ENCODE measurements around the gene HLCS. TPM values are rescaled to one million over a fixed set of nuclear protein-coding genes. Genes with fewer than 3 reads are reported as not detected.

Gene HLCS
- total RNA-seq, 1 donor from 2014 or later = 10.3 TPM

- no peaks in the 10 kb centered on the region for H3K27me3 ChIP-seq
- intact Hi-C loops (cut with DNase I) = no loop called here
- H3K4me1 ChIP-seq = no peaks in the 10 kb centered on the region
- DNase-seq (ENCODE audit: extremely low spot score in 2 of 2) = no peak
- no peak overlapping the region for H3K27ac ChIP-seq
- no peaks in the 10 kb centered on the region for H3K9me3 ChIP-seq
- TF ChIP-seq POLR2A (IDR thresholded peaks at IDR 0.05) = no peak
- TF ChIP-seq POLR2AphosphoS5 (IDR thresholded peaks at IDR 0.05; ENCODE audit: insufficient read depth in 1 of 2, low read depth in 1 of 2) = no peak
- no peak for TF ChIP-seq CTCF (IDR thresholded peaks at IDR 0.05)
- no peak overlapping the region for H3K4me3 ChIP-seq
- H3K36me3 ChIP-seq = peaks cover 0 to 8% of the 10 kb centered on the region in 2 donors
Observed at GRCh38 chr21:36946949-36947356, 19.5 kb downstream of the HLCS start.

- no peaks in the 10 kb centered on the region for H3K4me1 ChIP-seq
- no peak for TF ChIP-seq POLR2A (IDR thresholded peaks at IDR 0.05)
- TF ChIP-seq CTCF (IDR thresholded peaks at IDR 0.05) = no peak
- TF ChIP-seq POLR2AphosphoS5 (IDR thresholded peaks at IDR 0.05; ENCODE audit: insufficient read depth in 1 of 2, low read depth in 1 of 2) = no peak
- DNase-seq (ENCODE audit: extremely low spot score in 2 of 2) = no peak
- H3K27ac ChIP-seq = no peak overlapping the region
- no peak overlapping the region for H3K4me3 ChIP-seq
- no peaks in the 10 kb centered on the region for H3K9me3 ChIP-seq
- H3K36me3 ChIP-seq = peaks cover 0 to 4% of the 10 kb centered on the region in 2 donors
- intact Hi-C loops (cut with DNase I) = no loop called here
- no peaks in the 10 kb centered on the region for H3K27me3 ChIP-seq
Observed at GRCh38 chr21:36945496-36946138, 20.9 kb downstream of the HLCS start.

DNA sequence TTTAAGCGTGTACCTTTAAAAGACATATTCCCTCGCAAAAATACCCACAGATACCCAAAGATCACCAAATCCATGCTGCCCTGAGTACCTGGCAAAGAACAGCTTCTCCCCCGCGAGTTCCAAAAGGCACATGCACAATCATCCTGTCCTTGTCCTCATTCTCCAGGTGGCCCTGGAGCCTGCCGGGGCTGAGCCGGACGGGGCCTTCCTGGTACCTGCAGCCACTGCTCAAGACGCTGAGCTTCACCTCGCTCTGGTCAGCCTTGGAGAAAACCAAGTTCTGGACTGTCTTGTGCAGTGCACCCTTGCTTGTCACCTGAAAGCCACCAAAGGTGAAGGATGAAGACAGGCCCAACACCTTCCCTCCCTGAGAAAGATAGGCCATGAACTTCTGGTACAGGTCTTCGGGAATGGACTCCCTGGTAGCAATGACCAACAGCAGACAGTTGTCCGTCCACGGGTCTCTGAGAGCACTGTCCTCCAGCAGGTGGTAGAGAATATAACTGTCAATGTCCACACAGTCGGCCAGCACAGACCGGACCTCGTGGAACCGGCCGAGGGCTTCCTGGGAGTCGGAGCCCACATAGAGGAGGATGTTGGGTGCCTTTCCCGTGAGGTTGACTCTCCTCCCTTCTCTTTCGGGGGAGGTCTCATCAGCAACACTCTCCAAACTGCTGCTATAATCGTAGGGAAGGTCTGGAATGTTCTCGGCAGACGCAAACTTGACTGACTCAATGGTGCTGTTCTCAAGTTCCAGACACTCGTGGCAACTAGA lies 29.9 kb downstream of the HLCS start:
- Histone ChIP-seq H3K27me3 (no peaks in the 10 kb centered on the region), H3K36me3 (peaks cover 0 to 17% of the 10 kb centered on the region in 2 donors), H3K9me3 (no peaks in the 10 kb centered on the region), H3K4me3 (no peak overlapping the region), H3K27ac (no peak overlapping the region), H3K4me1 (no peaks in the 10 kb centered on the region)
- intact Hi-C loops (cut with DNase I) = no loop called here
- TF ChIP-seq POLR2A (IDR thresholded peaks at IDR 0.05) (no peak), CTCF (IDR thresholded peaks at IDR 0.05) (no peak), POLR2AphosphoS5 (IDR thresholded peaks at IDR 0.05; ENCODE audit: insufficient read depth in 1 of 2, low read depth in 1 of 2) (no peak)
- no peak for DNase-seq (ENCODE audit: extremely low spot score in 2 of 2)

- intact Hi-C loops (cut with DNase I) = no loop called here
Observed at GRCh38 chr21:36934864-36935420, 31.5 kb downstream of the HLCS start.

More at GRCh38 chr21:36934864-36935420, 31.5 kb downstream of the HLCS start:
- DNase-seq (ENCODE audit: extremely low spot score in 2 of 2) = no peak
- Histone ChIP-seq H3K27ac (no peak overlapping the region), H3K27me3 (no peaks in the 10 kb centered on the region), H3K4me1 (no peaks in the 10 kb centered on the region), H3K4me3 (no peak overlapping the region), H3K9me3 (no peaks in the 10 kb centered on the region), H3K36me3 (peaks cover 0 to 20% of the 10 kb centered on the region in 2 donors)
- TF ChIP-seq CTCF (IDR thresholded peaks at IDR 0.05) (no peak), POLR2AphosphoS5 (IDR thresholded peaks at IDR 0.05; ENCODE audit: insufficient read depth in 1 of 2, low read depth in 1 of 2) (no peak), POLR2A (IDR thresholded peaks at IDR 0.05) (no peak)
